Epithelial cell of proximal tubule (primary cell): ENCODE results near the gene TMEM203. TPM values are rescaled to one million over a fixed set of nuclear protein-coding genes. Genes with fewer than 3 reads are reported as not detected.

Source experiments
- DNase-seq: peaks from one replicate; pipeline ENCODE4 v3.0.0-alpha.2; 2011; ENCODE audit warnings: low read depth
- H3K4me3 ChIP-seq: 2 replicates; pipeline ENCODE4 v1.5.1; 2011; ENCODE audit warnings: low read depth, mild to moderate bottlenecking, low read length
- total RNA-seq: library from RNA; depleted of rRNA; stranded (reverse); fragments of >200 nt; gene quantifications from 2 replicates; pipeline ENCODE4 v1.2.3, GENCODE V29; 2015
- TF ChIP-seq, protein P1 (sequence below): conservative IDR thresholded peaks from 2 replicates; pipeline ENCODE4 v1.5.1; 2012; ENCODE audit warnings: low read depth, mild to moderate bottlenecking, low read length

Gene TMEM203
- total RNA-seq, 1 donor from 2014 or later: 39.4 TPM

DNA sequence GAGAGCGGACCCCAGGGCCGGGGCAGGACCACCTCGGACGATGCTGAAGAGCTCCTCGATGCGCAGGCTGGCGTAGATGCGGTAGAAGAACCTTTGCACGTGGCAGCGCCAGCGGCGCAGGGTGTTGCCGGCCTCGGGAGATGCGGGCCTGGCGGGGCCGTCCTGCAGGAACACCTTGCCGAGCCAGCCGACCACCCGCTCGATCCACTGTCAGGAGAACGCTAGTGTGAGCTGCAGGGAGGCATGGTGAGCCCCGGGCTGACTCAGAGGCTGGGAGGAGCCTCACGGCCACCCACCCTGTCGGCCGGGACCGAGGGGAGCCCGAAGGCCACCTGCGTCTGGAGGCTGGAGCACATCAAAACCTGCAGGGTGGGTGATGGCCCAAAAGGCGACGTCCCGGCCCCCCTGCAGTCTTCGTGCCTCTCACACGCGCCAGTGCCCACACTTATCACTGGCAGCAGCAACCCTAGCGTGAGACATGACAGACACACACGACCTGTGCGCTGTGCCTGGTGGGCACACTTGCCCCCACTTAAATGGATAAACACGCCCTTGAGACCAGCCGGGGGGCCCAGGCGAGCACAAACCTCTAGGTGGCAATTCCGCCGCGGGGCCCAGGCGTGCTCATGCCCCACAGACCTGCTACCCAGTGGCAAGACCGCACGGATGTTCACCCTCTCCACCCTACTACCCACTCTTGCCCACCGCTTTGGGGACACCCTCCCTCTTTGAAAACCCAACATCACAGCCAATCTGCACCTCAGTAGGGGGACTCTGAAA, 20.4 kb downstream of the TMEM203 start:
- H3K4me3 ChIP-seq: no peak overlapping the region
- TF ChIP-seq, protein P1, sequence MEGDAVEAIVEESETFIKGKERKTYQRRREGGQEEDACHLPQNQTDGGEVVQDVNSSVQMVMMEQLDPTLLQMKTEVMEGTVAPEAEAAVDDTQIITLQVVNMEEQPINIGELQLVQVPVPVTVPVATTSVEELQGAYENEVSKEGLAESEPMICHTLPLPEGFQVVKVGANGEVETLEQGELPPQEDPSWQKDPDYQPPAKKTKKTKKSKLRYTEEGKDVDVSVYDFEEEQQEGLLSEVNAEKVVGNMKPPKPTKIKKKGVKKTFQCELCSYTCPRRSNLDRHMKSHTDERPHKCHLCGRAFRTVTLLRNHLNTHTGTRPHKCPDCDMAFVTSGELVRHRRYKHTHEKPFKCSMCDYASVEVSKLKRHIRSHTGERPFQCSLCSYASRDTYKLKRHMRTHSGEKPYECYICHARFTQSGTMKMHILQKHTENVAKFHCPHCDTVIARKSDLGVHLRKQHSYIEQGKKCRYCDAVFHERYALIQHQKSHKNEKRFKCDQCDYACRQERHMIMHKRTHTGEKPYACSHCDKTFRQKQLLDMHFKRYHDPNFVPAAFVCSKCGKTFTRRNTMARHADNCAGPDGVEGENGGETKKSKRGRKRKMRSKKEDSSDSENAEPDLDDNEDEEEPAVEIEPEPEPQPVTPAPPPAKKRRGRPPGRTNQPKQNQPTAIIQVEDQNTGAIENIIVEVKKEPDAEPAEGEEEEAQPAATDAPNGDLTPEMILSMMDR: no peak

DNA sequence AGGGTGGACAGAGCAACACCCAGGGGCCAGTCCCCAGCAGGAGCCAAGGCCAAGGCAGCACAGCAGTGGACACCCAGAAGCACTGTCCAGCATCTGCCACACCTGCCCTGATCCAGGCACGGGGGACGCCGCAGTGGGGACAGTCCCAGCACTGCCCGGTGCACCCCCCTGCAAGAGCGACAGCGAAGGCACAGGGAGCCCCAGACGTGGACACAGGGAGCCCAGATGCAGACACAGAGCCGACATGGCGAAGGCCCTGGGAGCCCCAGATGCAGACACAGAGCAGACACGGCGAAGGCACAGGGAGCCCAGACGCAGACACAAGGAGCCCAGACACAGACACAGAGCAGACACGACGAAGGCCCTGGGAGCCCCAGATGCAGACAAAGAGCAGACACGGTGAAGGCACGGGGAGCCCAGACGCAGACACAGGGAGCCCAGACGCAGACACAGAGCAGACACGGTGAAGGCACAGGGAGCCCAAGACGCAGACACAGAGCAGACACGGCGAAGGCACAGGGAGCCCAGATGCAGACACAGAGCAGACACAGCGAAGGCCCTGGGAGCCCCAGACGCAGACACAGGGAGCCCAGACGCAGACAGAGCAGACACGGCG, 21.4 kb downstream of the TMEM203 start:
- DNase-seq: no peak

More for the DNA sequence above, 20.4 kb downstream of the TMEM203 start:
- no peak for DNase-seq

DNA sequence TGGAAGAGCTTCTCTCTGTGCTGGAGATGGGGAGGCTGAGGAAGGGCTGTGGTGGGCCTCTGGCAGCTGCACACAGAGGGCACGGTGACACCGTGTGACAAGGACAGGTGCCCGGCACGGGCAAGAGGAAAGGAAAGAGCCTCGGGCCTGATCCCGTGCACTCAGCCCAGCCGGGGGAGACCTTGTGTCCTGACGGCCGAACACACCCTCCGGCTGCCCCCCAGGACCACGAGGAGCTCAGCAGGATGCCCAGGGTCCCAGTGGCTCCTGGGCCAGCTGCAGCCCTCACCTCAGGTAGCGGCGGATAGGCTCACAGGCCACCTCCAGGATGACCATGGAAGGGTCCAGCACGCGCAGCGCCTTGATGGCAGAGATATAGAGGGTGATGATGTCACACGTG, 22.6 kb downstream of the TMEM203 start:
- DNase-seq: no peak
- H3K4me3 ChIP-seq: no peak overlapping the region
- TF ChIP-seq, protein P1: no peak

More for the DNA sequence above, 21.4 kb downstream of the TMEM203 start:
- no peak overlapping the region for H3K4me3 ChIP-seq
- TF ChIP-seq, protein P1: no peak

DNA sequence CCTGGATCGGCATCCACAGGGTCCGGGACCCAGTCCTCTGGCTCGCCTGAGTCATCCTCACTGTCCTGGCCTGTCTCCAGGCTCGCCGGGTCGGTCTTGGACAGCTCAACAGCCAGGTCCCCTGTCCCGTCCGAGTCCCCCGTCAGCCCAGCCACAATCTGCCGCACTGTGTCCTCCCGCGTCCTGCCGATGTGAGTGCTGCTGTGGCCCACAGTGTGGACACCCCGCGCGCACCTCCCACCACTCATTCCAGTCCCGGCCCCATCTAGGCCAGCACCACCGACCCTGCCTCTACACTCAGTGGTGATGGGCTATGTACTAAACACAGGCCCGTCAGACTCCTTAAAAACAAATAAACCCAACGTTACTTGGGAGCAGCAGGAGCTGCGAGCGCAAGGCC, 23.8 kb downstream of the TMEM203 start:
- TF ChIP-seq, protein P1: no peak
- H3K4me3 ChIP-seq: no peak overlapping the region

DNA sequence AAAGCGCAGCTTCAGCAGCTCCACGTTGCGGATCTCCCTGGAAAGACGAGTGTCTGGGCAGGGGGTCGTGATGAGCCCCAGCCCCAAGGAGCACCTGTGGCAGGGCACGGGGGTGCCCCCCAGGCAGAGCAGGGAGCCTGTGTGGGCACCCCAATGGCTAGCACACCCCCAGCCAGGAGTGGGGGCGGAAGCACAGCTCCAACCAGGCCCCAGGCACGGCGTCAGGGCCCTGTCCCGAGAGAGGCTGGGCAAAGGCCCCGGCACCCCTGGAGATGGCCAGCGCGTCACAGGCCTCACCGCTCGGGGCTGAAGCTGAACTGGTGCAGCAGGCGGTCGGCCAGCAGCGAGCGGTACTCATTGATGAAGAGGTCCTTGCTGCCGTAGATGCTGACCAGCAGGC, 25.0 kb downstream of the TMEM203 start:
- DNase-seq: no peak
- TF ChIP-seq, protein P1: no peak
- H3K4me3 ChIP-seq: no peak overlapping the region

More for the DNA sequence above, 23.8 kb downstream of the TMEM203 start:
- no peak for DNase-seq

DNA sequence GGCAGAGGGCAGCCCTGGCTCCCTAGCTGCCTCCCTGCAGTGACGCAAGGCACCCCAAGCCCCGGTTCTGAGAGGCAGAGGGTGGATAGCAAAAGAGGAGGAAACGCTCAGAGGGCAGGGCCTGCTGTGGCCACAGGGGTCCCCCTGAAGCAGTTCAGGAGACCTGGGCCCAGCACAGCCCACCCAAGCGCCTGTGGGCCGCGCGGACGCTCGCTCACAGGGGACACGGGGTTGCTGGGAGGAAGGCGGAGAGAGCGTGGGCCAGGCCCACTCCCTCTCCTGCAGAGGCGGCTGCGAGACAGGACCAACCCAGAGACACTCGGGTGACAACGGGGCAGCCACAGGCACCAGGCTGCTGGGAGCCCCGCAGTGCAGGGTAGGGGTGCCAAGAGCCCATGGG, 25.7 kb downstream of the TMEM203 start:
- no peak overlapping the region for H3K4me3 ChIP-seq
- TF ChIP-seq, protein P1: no peak
- no peak for DNase-seq
